PC-9 (cell line): ENCODE results near the gene SELPLG. TPM values are rescaled to one million over a fixed set of nuclear protein-coding genes. Genes with fewer than 3 reads are reported as not detected.

Experiments
- BruUV-seq: library from RNA; stranded (reverse); fragments of 400-500 nt; replicated peaks from 2 replicates; lab custom pipeline; 2021; lab: Mats Ljungman, UMichigan
- CTCF ChIA-PET: fragments of 300-600 bp; sonication (Branson Sonifier 250); formaldehyde crosslinking; loops from one replicate; lab custom pipeline; 2022; ENCODE audit warnings: antibody characterized with exemption; lab: Charles Lee
- POLR2A ChIA-PET: fragments of 300-600 bp; sonication (Branson Sonifier 250); formaldehyde crosslinking; loops from one replicate; lab custom pipeline; 2022; ENCODE audit warnings: antibody characterized with exemption; ENCODE audit not compliant: unreplicated experiment; lab: Charles Lee
- DNase-seq, 2 experiments: peaks; one replicate each; pipeline versions ENCODE4 v3.0.0 to v3.0.0-alpha.2; 2015 to 2022; ENCODE audit warnings: mixed read lengths in 1 of 2
- H2AFZ ChIP-seq: fragments of 200-600 bp; sonication (generic); 2 replicates; pipeline ENCODE4 v1.8.1; 2017; ENCODE audit warnings: antibody characterized with exemption
- H3F3A ChIP-seq: fragments of 200-600 bp; sonication (generic); 2 replicates; pipeline ENCODE4 v1.8.1; 2017; ENCODE audit warnings: antibody characterized with exemption, mild to moderate bottlenecking, low read depth; ENCODE audit not compliant: insufficient read depth
- H3K27ac ChIP-seq: fragments of 200-600 bp; sonication (generic); 2 replicates; pipeline ENCODE4 v1.6.1; 2016; ENCODE audit warnings: mixed run types
- H3K27me3 ChIP-seq: fragments of 200-600 bp; sonication (generic); 2 replicates; pipeline ENCODE4 v1.6.1; 2016; ENCODE audit warnings: low read depth, mixed run types; ENCODE audit not compliant: insufficient read depth
- H3K36me3 ChIP-seq: fragments of 200-600 bp; sonication (generic); 2 replicates; pipeline ENCODE4 v1.6.1; 2016; ENCODE audit warnings: low read depth, mixed run types
- H3K4me1 ChIP-seq: fragments of 200-600 bp; sonication (generic); replicated peaks from 2 replicates; pipeline ENCODE4 v1.6.1; 2016; ENCODE audit warnings: mixed run types; ENCODE audit not compliant: insufficient read depth
- H3K4me2 ChIP-seq: fragments of 200-600 bp; sonication (generic); 2 replicates; pipeline ENCODE4 v1.6.1; 2017; ENCODE audit warnings: mixed run types
- H3K4me3 ChIP-seq: fragments of 200-600 bp; sonication (generic); 2 replicates; pipeline ENCODE4 v1.6.1; 2016; ENCODE audit warnings: mixed run types
- H3K79me2 ChIP-seq: fragments of 200-600 bp; sonication (generic); 2 replicates; pipeline ENCODE4 v1.6.1; 2017; ENCODE audit warnings: low read depth, mixed run types
- H3K9me2 ChIP-seq: fragments of 200-600 bp; sonication (generic); 2 replicates; pipeline ENCODE4 v1.8.1; 2017; ENCODE audit warnings: mild to moderate bottlenecking; ENCODE audit not compliant: insufficient read depth
- H3K9me3 ChIP-seq: fragments of 200-600 bp; sonication (generic); 2 replicates; pipeline ENCODE4 v1.8.1; 2016; ENCODE audit warnings: low read depth; ENCODE audit not compliant: insufficient read depth
- H4K20me1 ChIP-seq: fragments of 200-600 bp; sonication (generic); 2 replicates; pipeline ENCODE4 v1.8.1; 2017; ENCODE audit not compliant: insufficient read depth
- EZH2 ChIP-seq: fragments of 200-600 bp; sonication (generic); IDR thresholded peaks from 2 replicates; pipeline ENCODE4 v1.8.0; 2017; ENCODE audit warnings: antibody characterized with exemption, low read depth
- intact Hi-C: fragments of 100-400 bp; cut with micrococcal nuclease; formaldehyde crosslinking; loops from one replicate; pipeline ENCODE4 v1.10.0; 2022; ENCODE audit not compliant: unreplicated experiment
- total RNA-seq: library from RNA; stranded (reverse); gene quantifications from 2 replicates; pipeline ENCODE4 v1.2.3, GENCODE V29; 2021
- TF ChIP-seq, protein P1 (sequence below): fragments of 200-600 bp; sonication (generic); conservative IDR thresholded peaks from 2 replicates; pipeline ENCODE4 v1.6.1; 2017; ENCODE audit warnings: mixed run types, antibody characterized with exemption, mild to moderate bottlenecking, moderate library complexity

Gene SELPLG
- total RNA-seq, 1 experiment from 2014 or later: 0.96 TPM

- Histone ChIP-seq H2AFZ (no peak overlapping the region), H3K4me3 (no peak overlapping the region), H3K27me3 (no peaks in the 10 kb centered on the region), H4K20me1 (no peaks in the 10 kb centered on the region), H3K27ac (no peak overlapping the region), H3K79me2 (no peaks in the 10 kb centered on the region), H3F3A (no peaks in the 10 kb centered on the region), H3K9me3 (no peaks in the 10 kb centered on the region), H3K4me2 (no peak overlapping the region), H3K4me1 (no peaks in the 10 kb centered on the region), H3K9me2 (no peaks in the 10 kb centered on the region), H3K36me3 (no peaks in the 10 kb centered on the region)
- intact Hi-C loops: no loop called here
- POLR2A ChIA-PET: no interaction called here
- no peak for DNase-seq
- CTCF ChIA-PET: no interaction called here
- no peak for TF ChIP-seq EZH2
- TF ChIP-seq, protein P1, sequence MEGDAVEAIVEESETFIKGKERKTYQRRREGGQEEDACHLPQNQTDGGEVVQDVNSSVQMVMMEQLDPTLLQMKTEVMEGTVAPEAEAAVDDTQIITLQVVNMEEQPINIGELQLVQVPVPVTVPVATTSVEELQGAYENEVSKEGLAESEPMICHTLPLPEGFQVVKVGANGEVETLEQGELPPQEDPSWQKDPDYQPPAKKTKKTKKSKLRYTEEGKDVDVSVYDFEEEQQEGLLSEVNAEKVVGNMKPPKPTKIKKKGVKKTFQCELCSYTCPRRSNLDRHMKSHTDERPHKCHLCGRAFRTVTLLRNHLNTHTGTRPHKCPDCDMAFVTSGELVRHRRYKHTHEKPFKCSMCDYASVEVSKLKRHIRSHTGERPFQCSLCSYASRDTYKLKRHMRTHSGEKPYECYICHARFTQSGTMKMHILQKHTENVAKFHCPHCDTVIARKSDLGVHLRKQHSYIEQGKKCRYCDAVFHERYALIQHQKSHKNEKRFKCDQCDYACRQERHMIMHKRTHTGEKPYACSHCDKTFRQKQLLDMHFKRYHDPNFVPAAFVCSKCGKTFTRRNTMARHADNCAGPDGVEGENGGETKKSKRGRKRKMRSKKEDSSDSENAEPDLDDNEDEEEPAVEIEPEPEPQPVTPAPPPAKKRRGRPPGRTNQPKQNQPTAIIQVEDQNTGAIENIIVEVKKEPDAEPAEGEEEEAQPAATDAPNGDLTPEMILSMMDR: no peak
- no TSS peak for BruUV-seq
These were observed 30.0 kb downstream of the SELPLG start for GRCh38 chr12:108603743-108604142.

- intact Hi-C loops: no loop called here
- no peaks in the 10 kb centered on the region for H3K4me1 ChIP-seq
- no peaks in the 10 kb centered on the region for H3K9me2 ChIP-seq
- DNase-seq: no peak
- POLR2A ChIA-PET: no interaction called here
- no peak overlapping the region for H2AFZ ChIP-seq
- no peaks in the 10 kb centered on the region for H3K79me2 ChIP-seq
- CTCF ChIA-PET: no interaction called here
- H3K27ac ChIP-seq: no peak overlapping the region
- H3F3A ChIP-seq: no peaks in the 10 kb centered on the region
- no peaks in the 10 kb centered on the region for H3K9me3 ChIP-seq
- H4K20me1 ChIP-seq: no peaks in the 10 kb centered on the region
- no peak overlapping the region for H3K4me2 ChIP-seq
- H3K27me3 ChIP-seq: no peaks in the 10 kb centered on the region
- TF ChIP-seq, protein P1: no peak
- no peak for TF ChIP-seq EZH2
- no peaks in the 10 kb centered on the region for H3K36me3 ChIP-seq
- BruUV-seq: no TSS peak
- no peak overlapping the region for H3K4me3 ChIP-seq
These were observed 30.6 kb downstream of the SELPLG start for GRCh38 chr12:108602976-108603704.

DNA sequence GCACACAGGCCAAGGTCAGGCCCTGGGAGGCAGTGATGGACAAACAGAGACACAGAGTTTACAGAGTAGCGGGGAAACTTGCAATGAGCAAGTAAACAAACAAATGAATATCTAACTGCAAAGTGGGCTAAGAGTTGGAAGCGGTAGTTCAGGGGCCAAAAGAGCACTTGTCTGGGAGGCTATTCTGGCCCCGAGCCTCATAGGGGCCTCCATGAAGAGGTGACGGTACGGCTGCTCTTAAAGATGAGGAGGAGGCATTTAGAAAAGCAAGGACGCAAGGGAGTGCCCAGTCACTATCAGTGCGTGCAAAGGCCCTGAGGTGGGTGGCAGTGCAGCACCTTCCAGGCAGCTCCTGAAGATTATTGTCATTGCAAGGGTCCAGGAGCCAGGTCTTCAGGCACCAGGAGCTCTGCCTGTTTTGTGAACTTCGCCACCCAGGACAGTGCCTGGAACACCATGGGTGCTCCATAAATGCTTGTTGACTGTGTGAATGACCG, 31.4 kb downstream of the SELPLG start:
- Histone ChIP-seq H3K4me2 (no peak overlapping the region), H2AFZ (no peak overlapping the region), H3K4me1 (no peaks in the 10 kb centered on the region), H3K9me3 (no peaks in the 10 kb centered on the region), H3K4me3 (no peak overlapping the region), H4K20me1 (no peaks in the 10 kb centered on the region), H3K27me3 (no peaks in the 10 kb centered on the region), H3K27ac (no peak overlapping the region), H3F3A (no peaks in the 10 kb centered on the region), H3K9me2 (no peaks in the 10 kb centered on the region), H3K79me2 (no peaks in the 10 kb centered on the region), H3K36me3 (no peaks in the 10 kb centered on the region)
- no peak for DNase-seq
- no TSS peak for BruUV-seq
- CTCF ChIA-PET: no interaction called here
- POLR2A ChIA-PET: no interaction called here
- TF ChIP-seq, protein P1: no peak
- no peak for TF ChIP-seq EZH2
- intact Hi-C loops: no loop called here
